Activated naive CD4-positive, alpha-beta T cell treated with anti-CD3 and anti-CD28 coated beads, Interleukin-2, amount 50 U/mL, for 24 hours (primary cell): ENCODE measurements around the gene IFNA4.
"Not testable (repeated sequence)": the region's sequence is repeated elsewhere in the genome, so short reads cannot be mapped to it uniquely, and the experiment has no call there.

Experiments
- H3K27ac Mint-ChIP-seq: one replicate; pipeline ENCODE4 v1.8.0; 2021; ENCODE audit warnings: mild to moderate bottlenecking, mixed read lengths
- H3K27me3 Mint-ChIP-seq: one replicate; pipeline ENCODE4 v1.8.0; 2021; ENCODE audit warnings: mixed read lengths
- H3K36me3 Mint-ChIP-seq: one replicate; pipeline ENCODE4 v1.8.0; 2021; ENCODE audit warnings: mixed read lengths
- H3K4me1 Mint-ChIP-seq: one replicate; pipeline ENCODE4 v1.8.0; 2021; ENCODE audit warnings: mixed read lengths
- H3K4me3 Mint-ChIP-seq: one replicate; pipeline ENCODE4 v1.8.0; 2021; ENCODE audit warnings: mild to moderate bottlenecking, mixed read lengths
- H3K9me3 Mint-ChIP-seq: one replicate; pipeline ENCODE4 v1.8.0; 2021; ENCODE audit warnings: mixed read lengths

Gene IFNA4

GRCh38 chr9:21182810-21183736, 4.3 kb downstream of the IFNA4 start:
- peaks cover 12% of the 10 kb centered on the region for H3K4me1 Mint-ChIP-seq
- H3K27ac Mint-ChIP-seq, H3K9me3 Mint-ChIP-seq, H3K4me3 Mint-ChIP-seq, H3K27me3 Mint-ChIP-seq, H3K36me3 Mint-ChIP-seq: not testable (repeated sequence)

- Mint-ChIP-seq H3K4me1 (no peaks in the 10 kb centered on the region), H3K36me3 (no peaks in the 10 kb centered on the region), H3K27ac (no peak overlapping the region), H3K27me3 (no peaks in the 10 kb centered on the region), H3K4me3 (no peak overlapping the region), H3K9me3 (no peaks in the 10 kb centered on the region)
Measured at GRCh38 chr9:21174671-21175070, 12.7 kb downstream of the IFNA4 start.

- no peak overlapping the region for H3K4me3 Mint-ChIP-seq
- no peaks in the 10 kb centered on the region for H3K9me3 Mint-ChIP-seq
- H3K36me3 Mint-ChIP-seq = no peaks in the 10 kb centered on the region
- no peaks in the 10 kb centered on the region for H3K4me1 Mint-ChIP-seq
- peaks cover 1% of the 10 kb centered on the region for H3K27me3 Mint-ChIP-seq
- H3K27ac Mint-ChIP-seq = no peak overlapping the region
Measured at GRCh38 chr9:21172156-21172555, 15.2 kb downstream of the IFNA4 start.

- Mint-ChIP-seq H3K27ac (no peak overlapping the region), H3K4me3 (no peak overlapping the region), H3K27me3 (peaks cover 1% of the 10 kb centered on the region), H3K4me1 (no peaks in the 10 kb centered on the region), H3K36me3 (no peaks in the 10 kb centered on the region), H3K9me3 (no peaks in the 10 kb centered on the region)
Measured at GRCh38 chr9:21171351-21171750, 16.0 kb downstream of the IFNA4 start.

- H3K27ac Mint-ChIP-seq, H3K36me3 Mint-ChIP-seq, H3K27me3 Mint-ChIP-seq, H3K4me1 Mint-ChIP-seq, H3K9me3 Mint-ChIP-seq, H3K4me3 Mint-ChIP-seq: not testable (repeated sequence)
Measured at GRCh38 chr9:21166560-21166959, 20.8 kb downstream of the IFNA4 start, which contains the start of gene IFNA21. IFNA21 (minus strand) TSS chr9:21166660; CDS start chr9:21166612, 48 bp downstream.

- Mint-ChIP-seq H3K27me3 (peaks cover 1% of the 10 kb centered on the region), H3K4me3 (no peak overlapping the region), H3K27ac (no peak overlapping the region), H3K9me3 (no peaks in the 10 kb centered on the region), H3K36me3 (no peaks in the 10 kb centered on the region), H3K4me1 (peaks cover 20% of the 10 kb centered on the region)
Measured at GRCh38 chr9:21165516-21165915, 21.9 kb downstream of the IFNA4 start.

- H3K27ac Mint-ChIP-seq = no peak overlapping the region
- H3K27me3 Mint-ChIP-seq = no peaks in the 10 kb centered on the region
- H3K4me1 Mint-ChIP-seq = peaks cover 35% of the 10 kb centered on the region
- H3K36me3 Mint-ChIP-seq = no peaks in the 10 kb centered on the region
- H3K9me3 Mint-ChIP-seq = no peaks in the 10 kb centered on the region
- peak overlapping the region; percentile 6 for H3K4me3 Mint-ChIP-seq
Measured at GRCh38 chr9:21160178-21160577, 27.2 kb downstream of the IFNA4 start.

GRCh38 chr9:21155501-21155900, 31.9 kb downstream of the IFNA4 start:
- no peaks in the 10 kb centered on the region for H3K36me3 Mint-ChIP-seq
- no peak overlapping the region for H3K27ac Mint-ChIP-seq
- H3K9me3 Mint-ChIP-seq = no peaks in the 10 kb centered on the region
- H3K4me1 Mint-ChIP-seq = peaks cover 19% of the 10 kb centered on the region
- H3K27me3 Mint-ChIP-seq = no peaks in the 10 kb centered on the region
- H3K4me3 Mint-ChIP-seq = no peak overlapping the region

GRCh38 chr9:21154018-21154608, 33.3 kb downstream of the IFNA4 start:
- Mint-ChIP-seq H3K4me3 (no peak overlapping the region), H3K36me3 (peaks cover under 1% of the 10 kb centered on the region), H3K27ac (no peak overlapping the region), H3K4me1 (peaks cover 7% of the 10 kb centered on the region), H3K9me3 (no peaks in the 10 kb centered on the region), H3K27me3 (no peaks in the 10 kb centered on the region)

GRCh38 chr9:21153336-21154017, 33.9 kb downstream of the IFNA4 start:
- H3K9me3 Mint-ChIP-seq = no peaks in the 10 kb centered on the region
- H3K4me1 Mint-ChIP-seq = peaks cover 4% of the 10 kb centered on the region
- H3K36me3 Mint-ChIP-seq = peaks cover 2% of the 10 kb centered on the region
- H3K27me3 Mint-ChIP-seq = no peaks in the 10 kb centered on the region
- no peak overlapping the region for H3K27ac Mint-ChIP-seq
- H3K4me3 Mint-ChIP-seq = no peak overlapping the region

- Mint-ChIP-seq H3K27me3 (no peaks in the 10 kb centered on the region), H3K4me3 (no peak overlapping the region), H3K36me3 (peaks cover 12% of the 10 kb centered on the region)
Measured at GRCh38 chr9:21144603-21145002, 42.8 kb downstream of the IFNA4 start.

GRCh38 chr9:21141427-21141882, 45.9 kb downstream of the IFNA4 start, which contains the start of gene IFNW1:
IFNW1 (minus strand) TSS chr9:21141832; CDS start chr9:21141570, 262 bp downstream.
- Mint-ChIP-seq H3K4me1 (peaks cover 20% of the 10 kb centered on the region), H3K27me3 (no peaks in the 10 kb centered on the region), H3K4me3 (no peak within 1 kb of the TSS), H3K27ac (no peak within 1 kb of the TSS), H3K36me3 (no peaks in the 10 kb centered on the region), H3K9me3 (no peaks in the 10 kb centered on the region)

More at GRCh38 chr9:21144603-21145002, 42.8 kb downstream of the IFNA4 start:
- Mint-ChIP-seq H3K27ac (peak overlapping the region; percentile 71), H3K9me3 (peaks cover 15% of the 10 kb centered on the region), H3K4me1 (peaks cover 20% of the 10 kb centered on the region)

- peaks cover 1% of the 10 kb centered on the region for H3K27me3 Mint-ChIP-seq
- no peaks in the 10 kb centered on the region for H3K36me3 Mint-ChIP-seq
- no peak overlapping the region for H3K27ac Mint-ChIP-seq
- H3K4me1 Mint-ChIP-seq = peaks cover 10% of the 10 kb centered on the region
- H3K4me3 Mint-ChIP-seq = no peak overlapping the region
- H3K9me3 Mint-ChIP-seq = no peaks in the 10 kb centered on the region
Measured at GRCh38 chr9:21137020-21137419, 50.4 kb downstream of the IFNA4 start.
